ENCODE results near the gene CHST13.
"Not testable (repeated sequence)": the region's sequence is repeated elsewhere in the genome, so short reads cannot be mapped to it uniquely, and the experiment has no call there.

The CHST13 gene

GRCh38 chr3:126527455-126528211, 3.7 kb downstream of the CHST13 start:
- no peak for DNase-seq

- DNase-seq = no peak
Observed at GRCh38 chr3:126528419-126528799, 4.5 kb downstream of the CHST13 start.

GRCh38 chr3:126528800-126529541, 5.0 kb downstream of the CHST13 start:
- no peak for DNase-seq

- DNase-seq = no peak
Observed at GRCh38 chr3:126529585-126530170, 5.7 kb downstream of the CHST13 start.

- DNase-seq = no peak
Observed at GRCh38 chr3:126530171-126531050, 6.5 kb downstream of the CHST13 start.

- DNase-seq = no peak
Observed at GRCh38 chr3:126531051-126531330, 7.0 kb downstream of the CHST13 start.

GRCh38 chr3:126533506-126533905, 9.6 kb downstream of the CHST13 start:
- no peak for DNase-seq

GRCh38 chr3:126534716-126535115, 10.8 kb downstream of the CHST13 start:
- not testable (repeated sequence) for DNase-seq

- no peak for DNase-seq
Observed at GRCh38 chr3:126535636-126536035, 11.7 kb downstream of the CHST13 start.

GRCh38 chr3:126536126-126536525, 12.2 kb downstream of the CHST13 start:
- DNase-seq = no peak

- no peak for DNase-seq
Observed at GRCh38 chr3:126537116-126537729, 13.3 kb downstream of the CHST13 start.

- DNase-seq = no peak
Observed at GRCh38 chr3:126537730-126538281, 13.9 kb downstream of the CHST13 start.

GRCh38 chr3:126538316-126538715, 14.4 kb downstream of the CHST13 start:
- DNase-seq = no peak

- no peak for DNase-seq
Observed at GRCh38 chr3:126538966-126539365, 15.0 kb downstream of the CHST13 start.

GRCh38 chr3:126539558-126540250, 15.7 kb downstream of the CHST13 start:
- DNase-seq = no peak

GRCh38 chr3:126540342-126540849, 16.4 kb downstream of the CHST13 start:
- DNase-seq = no peak

- DNase-seq = no peak
Observed at GRCh38 chr3:126540951-126541627, 17.1 kb downstream of the CHST13 start.

GRCh38 chr3:126541628-126542339, 17.8 kb downstream of the CHST13 start:
- no peak for DNase-seq

- no peak for DNase-seq
Observed at GRCh38 chr3:126542340-126543241, 18.6 kb downstream of the CHST13 start.

Data from NCI-H1694 treated with DMSO at 0.1 percent for 48 hours (cell line).